ENCODE results near the gene DENR.
"Not testable (repeated sequence)": the region's sequence is repeated elsewhere in the genome, so short reads cannot be mapped to it uniquely, and the experiment has no call there.

Gene DENR, protein sequence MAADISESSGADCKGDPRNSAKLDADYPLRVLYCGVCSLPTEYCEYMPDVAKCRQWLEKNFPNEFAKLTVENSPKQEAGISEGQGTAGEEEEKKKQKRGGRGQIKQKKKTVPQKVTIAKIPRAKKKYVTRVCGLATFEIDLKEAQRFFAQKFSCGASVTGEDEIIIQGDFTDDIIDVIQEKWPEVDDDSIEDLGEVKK

DNA sequence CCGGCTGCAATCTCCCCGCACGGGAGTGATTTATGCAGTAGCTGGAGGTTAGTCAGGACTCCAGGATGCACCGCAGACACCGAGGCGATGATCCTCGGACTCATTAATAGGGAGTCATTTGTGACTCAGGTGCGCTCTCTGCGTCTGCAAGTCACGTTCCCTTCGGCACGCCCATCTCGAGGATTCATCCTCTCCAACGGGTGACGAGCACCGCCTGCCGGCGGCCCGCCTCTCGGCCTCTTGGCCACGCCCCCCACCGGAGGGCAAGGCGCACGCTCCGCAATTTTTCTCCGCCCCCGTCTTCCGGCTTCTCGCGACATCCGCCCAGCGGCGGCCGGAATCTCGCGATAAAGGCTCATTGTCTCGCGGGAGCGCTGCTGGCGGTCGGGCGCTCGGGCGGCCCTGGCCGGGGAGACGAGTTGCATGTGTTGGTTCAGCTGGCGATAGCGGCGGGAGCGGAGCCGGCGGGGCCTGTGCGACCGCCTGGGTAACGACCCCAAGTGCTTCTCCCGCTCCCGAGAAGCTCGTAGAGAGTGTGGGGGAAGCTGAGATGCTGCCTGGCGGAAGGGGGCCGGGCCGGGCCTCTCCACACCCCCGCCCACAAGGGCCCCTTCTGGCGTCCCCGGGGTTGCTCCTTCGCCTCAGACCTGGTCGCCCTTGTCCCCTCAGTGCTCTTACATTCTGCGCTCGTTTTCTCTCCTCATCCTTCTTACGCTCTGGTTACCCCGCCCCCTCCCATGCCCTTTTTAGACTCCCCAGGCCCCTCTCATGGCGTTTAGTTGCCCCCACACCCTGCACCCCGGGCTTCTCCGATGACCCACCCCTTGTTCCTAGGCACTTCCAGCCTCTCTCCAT is at the start of gene DENR:
TSS of gene DENR (plus strand) at position 361 of the 855 bp plus-strand sequence. CDS start 878 bp downstream, outside the sequence.
- peak; percentile 97 for DNase-seq

DNA sequence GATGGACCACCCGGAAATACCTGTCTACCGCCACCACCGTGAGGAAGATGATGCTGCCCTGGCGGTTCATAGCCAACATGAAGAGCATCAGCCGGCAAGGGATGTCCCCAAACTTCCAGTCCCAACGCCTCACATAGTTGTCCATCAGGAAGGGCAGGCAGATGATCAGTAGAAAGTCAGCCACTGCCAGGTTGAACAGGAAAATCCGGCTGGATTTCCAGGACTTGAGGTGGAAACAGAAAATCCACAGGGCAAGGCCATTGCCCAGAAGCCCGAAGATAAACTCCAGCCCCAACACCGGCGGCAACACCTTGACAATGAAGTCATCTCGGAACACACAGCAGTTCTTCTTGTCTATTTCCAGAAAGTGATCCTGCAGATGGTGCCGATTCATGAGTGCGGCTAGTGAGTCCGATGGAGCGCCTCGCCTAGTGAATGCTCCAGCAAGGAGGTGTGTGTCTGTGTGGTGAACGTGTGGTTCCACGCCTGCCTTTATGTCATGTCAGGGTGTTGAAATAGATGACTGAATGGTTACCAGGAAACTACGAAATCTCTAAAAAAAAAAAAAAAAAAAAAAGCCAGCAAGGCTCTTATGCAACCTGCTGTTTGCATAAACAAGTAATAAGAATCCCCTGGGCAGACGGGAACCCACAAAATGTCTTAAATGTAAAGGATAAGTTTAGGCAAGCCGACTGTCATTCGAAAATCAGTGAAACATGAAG is 49.6 kb upstream of the DENR start, which contains the start of gene HCAR2:
TSS of gene HCAR2 (minus strand) at position 468 of the 722 bp plus-strand sequence. CDS start at position 394, 74 bp downstream.
- not testable (repeated sequence) for DNase-seq

DNA sequence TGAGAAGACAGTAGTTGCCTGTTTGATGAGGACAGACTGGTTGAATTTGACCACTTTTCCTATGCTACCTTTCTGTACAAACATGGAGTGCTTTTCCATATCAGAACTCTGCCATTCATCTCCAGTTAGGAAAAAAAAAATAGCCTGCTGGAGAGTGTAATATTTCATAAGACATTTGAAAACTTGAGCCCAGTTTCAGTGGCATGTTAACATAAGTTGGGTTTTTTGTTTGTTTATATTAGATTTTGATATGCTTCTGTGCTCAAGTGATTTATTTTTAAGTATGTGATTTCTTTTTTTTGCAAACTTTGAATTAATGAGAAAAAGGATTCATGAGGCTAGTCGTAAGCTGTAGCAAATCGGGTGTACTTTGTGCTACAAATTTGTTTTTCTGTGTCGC is 48.8 kb upstream of the DENR start:
- not testable (repeated sequence) for DNase-seq

DNA sequence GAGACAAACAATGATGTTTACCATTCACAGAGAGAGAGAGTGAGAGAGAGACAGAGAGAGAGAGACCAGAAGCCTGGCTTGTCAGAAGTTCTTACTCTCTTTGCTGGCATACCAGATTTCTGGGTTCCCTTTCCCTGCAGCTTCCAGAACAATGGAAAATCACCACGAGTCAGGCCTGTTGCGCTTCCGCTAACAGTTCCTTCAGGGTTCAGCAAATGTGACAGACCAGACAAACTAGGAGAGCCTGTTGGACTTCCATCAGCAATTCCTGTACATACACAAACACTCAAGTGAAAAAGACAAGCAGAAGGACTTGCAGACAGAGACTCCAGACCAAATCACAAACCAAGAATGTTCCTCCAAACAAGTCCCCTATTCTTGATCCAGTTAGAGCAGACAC is 43.3 kb upstream of the DENR start:
- not testable (repeated sequence) for DNase-seq

DNA sequence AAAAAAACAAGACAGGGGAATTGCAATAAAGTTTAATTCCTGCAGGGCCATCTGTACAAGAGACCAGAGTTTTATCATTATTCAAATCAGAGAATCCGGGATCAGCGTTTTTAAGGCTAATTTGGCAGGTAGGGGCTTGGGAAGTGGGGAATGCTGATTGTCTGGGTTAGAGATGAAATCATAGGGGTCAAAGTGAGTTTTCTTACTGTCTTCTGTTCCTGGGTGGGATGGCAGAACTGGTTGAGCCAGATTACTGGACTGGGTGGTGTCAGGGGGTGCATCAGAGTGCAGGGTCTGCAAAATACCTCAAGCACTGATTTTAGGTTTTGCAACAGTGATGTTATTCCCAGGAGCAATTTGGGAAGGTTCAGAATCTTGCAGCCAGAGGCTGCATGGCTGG is 42.3 kb upstream of the DENR start:
- DNase-seq, result not testable (repeated sequence)

DNA sequence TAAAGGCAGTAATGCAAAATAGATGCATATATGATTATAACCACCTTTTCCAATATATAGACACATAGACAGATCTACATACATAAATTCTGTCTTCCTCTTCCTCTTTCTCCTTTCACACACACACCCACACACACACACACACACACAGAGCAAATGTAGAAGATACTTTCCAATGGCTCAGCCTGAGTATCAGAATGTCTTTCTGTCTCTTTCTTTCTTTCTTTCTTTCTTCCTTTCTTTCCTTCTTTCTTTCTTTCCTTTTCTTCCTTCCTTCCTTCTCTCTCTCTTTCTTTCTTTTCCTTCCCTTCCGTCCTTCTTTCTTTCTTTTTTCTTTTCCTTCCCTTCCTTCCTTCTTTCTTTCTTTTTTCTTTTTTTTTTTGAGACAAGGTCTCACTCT is 41.4 kb upstream of the DENR start:
- DNase-seq, result not testable (repeated sequence)

DNA sequence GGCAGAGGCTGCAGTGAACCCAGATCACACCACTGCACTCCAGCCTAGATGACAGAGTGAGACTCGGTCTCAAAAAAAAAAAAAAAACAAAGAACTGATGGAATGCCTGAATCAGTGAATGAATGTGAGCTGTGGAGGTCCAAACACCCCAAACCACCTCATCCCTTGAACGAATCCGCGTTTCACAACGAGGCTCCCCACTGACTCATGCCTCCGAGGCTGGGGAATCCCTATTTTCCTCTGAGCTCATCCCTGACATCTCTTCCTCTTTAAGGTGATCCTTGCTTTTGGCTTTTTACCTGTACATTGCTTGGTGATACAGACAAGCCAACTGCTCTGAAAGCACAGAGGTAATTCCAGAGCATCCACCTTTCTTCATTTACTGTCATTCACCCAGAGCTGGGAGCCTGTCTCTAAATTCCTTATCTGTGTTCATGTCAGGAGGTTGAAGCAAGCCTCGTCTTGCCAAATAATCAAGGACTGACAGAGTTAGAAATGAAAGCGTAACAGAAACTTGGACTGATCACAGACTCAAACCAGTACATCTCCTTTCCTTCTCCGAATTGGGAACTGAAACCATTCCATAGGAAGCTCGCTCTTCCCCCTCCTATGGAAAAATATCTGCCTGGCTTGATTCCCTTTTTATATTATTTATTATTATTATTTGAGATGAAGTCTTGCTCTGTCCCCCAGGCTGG is 39.0 kb upstream of the DENR start:
- not testable (repeated sequence) for DNase-seq

DNA sequence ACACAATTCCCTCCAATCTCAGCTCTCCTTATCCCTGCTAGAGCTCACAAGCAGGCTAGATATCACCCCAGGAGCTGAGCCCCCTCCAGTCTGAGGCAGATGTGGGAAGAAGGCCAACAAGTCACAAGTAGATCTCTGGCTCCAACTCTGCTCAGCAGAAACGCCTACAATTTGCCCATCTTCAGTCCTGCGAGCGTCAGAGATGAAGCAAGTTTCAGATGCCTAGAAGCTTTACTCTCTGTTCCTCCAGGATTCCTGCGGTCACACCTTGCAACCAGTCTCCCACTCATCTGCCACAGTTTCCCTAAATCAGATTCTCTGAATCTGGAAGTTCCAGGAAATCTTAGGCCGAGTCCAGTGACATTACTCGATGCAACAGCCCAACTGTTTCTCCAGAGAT is 37.4 kb upstream of the DENR start:
- not testable (repeated sequence) for DNase-seq

DNA sequence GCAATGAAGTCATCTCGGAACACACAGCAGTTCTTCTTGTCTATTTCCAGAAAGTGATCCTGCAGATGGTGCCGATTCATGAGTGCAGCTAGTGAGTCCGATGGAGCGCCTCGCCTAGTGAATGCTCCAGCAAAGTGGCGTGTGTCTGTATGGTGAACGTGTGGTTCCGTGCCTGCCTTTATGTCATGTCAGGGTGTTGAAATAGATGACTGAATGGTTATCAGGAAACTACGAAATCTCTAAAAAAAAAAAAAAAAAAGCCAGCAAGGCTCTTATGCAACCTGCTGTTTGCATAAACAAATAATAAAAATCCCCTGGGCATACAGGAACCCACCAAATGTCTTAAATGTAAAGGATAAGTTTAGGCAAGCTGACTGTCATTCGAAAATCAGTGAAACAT is 36.0 kb upstream of the DENR start, which contains the start of gene HCAR3:
TSS of gene HCAR3 (minus strand) at position 154 of the 400 bp plus-strand sequence. CDS start at position 80, 74 bp downstream.
- DNase-seq, result not testable (repeated sequence)

DNA sequence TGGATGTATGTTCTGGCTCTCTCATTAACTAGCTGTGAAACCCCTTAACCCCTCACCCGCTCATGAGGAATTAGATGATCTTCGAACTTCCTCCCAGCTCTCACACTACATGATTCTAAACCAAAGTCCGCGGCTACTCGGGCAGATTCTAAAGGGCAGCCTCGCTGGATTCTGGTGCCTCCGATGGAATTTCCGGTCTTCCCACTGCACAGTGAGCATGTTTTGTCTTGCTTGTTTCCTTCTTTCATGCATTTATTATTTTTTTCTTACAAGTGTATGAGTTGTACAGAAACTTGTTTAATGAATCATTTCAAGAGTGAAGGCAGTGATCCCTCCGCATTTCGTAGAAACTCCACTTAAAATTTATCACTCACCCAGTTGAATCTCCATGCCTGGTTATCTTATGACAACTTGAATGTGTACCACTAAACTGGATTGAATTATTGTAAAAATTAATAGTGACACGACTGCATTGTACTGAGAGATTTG is 31.5 kb upstream of the DENR start:
- no peak for DNase-seq

DNA sequence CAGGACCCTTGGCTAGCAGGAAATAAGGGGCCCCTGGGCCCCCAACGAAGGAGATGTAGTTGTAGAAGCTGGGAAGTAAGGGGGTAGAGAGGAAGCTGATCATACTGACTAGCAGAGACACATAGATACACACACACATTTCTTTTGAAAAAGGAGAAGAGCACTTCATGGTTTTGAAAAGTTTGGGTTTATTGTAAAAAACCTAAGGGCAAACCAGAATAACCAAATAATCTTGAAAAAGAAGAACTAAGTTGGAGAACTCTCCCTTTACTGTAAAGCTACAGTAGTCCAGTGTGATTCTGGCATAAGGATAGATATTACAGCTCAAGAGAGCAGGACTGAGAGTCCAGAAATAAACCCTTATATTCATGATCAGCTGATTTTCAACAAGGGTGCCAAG is 30.2 kb upstream of the DENR start:
- DNase-seq, result no peak

DNA sequence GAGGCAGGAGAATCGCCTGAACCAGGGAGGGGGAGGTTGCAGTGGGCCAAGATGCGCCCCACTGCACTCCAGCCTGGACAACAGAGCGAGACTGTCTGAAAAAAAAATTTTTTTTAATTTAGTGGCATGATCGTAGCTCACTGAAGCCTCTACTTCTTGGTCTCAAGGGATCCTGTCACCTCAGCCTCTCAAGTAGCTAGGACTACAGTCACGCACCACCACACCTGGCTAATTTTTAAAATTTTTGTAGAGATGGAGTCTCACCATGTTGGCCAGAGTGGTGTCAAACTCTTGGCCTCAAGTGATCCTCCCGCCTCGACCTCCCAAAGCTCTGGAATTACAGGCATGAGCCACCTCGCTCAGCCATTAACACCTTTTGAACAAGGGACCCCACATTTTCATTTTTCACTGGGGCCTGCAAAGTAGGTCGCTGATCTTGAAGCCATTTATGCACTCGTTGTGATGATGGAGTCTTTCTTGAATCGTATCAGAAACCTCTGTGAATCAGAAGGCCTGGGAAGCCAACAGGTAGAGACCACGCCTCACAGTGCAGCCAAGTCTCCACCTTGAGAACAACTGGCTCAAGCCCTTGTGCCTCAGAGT is 27.9 kb upstream of the DENR start:
- no peak for DNase-seq

DNA sequence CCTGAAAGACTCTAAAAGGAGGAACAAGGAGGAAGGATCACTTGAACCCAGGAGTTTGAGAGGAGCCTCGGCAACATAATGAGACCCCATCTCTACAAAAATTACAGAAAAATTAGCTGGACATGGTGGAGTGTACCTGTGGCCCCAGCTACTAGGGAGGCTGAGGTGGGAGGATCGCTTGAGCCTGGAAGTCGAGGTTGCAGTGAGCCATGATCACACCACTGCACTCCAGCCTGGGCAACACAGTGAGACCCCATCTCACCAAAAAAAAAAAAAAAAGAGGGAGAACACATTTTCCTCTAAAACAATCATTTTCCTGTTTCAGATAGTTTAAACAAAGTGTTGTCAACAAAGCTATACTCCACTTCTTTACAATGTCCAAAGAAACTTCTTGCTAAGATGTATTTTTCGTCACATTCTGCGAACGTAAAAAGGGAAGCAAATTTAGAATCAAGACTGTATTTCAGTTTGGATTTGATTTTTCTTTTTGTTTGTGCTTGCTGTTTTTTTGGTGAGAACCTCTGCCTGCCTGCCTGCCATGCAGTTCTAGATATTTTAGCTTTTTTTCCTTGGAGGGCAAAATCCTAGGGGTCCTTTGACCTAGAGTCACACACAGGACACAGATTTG is 27.1 kb upstream of the DENR start:
- no peak for DNase-seq

DNA sequence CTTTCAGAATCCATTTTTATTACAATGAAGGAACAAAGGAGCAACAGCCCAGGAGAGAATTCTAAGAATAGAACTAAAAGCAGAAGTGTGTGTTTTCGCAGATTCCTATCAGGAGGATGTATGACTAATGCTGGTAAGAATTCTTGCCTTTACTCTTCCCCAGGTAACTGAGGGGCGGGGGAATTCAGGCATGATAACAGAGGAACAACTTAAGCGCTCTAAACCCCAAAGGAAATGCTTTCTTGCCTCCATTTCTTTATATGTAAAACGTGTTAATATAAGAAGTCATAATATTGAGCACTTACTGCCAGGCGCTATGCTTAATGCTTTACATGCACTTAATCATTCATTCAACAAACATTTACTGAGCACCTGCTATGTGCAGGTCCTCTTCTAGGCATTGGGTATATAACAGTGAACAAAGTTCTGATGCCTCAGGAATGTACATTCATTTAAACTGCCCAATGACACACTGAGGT is 26.5 kb upstream of the DENR start:
- DNase-seq, result no peak

DNA sequence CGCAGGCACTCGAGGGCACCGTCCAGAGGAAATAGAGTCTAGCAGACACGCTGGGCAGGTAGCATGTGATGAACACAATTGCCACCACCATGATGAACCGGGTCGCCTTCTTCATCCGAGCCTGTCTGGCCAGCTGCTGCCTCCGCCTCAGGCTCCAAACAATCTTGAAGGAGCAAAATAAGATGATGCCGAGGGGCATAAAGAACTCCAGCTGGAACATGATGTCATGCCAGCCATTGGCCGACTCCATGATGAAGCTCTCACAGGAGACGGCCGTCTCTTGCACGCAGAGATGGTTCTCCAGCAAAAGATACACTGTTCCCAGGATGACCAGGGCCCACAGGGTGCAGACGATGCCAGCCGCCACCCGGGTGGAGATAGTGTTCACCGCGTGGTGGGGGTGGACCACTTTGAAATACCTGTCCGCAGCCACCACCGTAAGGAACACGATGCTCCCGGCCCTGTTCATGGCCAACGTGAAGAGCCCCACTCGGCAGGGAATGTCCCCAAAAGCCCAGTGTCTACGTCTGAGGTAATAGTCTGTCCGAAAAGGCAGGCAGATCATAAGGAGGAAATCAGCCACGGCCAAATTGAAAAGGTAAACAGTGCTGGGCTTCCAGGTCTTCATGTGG is 22.9 kb upstream of the DENR start:
- DNase-seq, result no peak

DNA sequence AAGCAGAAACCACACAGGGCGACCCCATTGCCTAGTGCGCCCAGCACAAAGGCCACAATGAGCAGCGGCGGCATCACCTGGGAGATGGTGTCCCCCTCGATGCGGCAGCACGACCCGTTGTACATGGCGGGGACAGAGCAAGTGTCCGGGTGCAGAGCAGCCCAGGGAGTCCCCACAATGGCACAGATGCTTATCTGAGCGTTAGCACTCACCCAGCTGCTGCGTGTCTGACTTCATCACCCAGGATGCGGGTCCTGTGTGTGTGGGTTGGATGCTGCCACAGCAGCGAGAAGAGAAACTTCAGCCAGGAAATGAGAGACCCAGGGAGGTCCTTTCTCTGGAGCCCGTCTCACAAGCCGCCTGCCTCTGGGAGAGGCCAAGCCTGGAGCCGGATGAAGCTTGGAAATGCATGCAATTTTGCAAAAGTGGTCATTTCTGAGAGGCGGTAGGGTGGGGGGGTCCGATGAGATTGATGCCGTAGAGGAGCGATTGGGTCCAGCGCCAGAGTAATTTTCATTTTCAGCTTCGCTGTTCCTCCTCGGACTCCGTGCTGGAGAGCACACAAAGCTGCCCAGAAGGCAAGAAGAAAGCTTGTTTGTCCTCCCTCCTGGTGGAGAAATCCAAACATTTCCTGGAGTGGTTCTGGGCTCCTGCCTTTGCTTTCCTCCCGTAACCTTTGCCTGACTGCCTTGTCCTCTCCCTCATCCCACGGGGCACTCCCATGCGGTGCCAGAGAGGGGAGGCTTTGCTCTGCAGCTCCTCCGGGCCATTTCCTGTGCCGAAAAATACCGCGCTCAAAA is 22.2 kb upstream of the DENR start, which contains the start of gene HCAR1:
TSS of gene HCAR1 (minus strand) at position 630 of the 800 bp plus-strand sequence. CDS start at position 125, 505 bp downstream.
- no peak for DNase-seq

DNA sequence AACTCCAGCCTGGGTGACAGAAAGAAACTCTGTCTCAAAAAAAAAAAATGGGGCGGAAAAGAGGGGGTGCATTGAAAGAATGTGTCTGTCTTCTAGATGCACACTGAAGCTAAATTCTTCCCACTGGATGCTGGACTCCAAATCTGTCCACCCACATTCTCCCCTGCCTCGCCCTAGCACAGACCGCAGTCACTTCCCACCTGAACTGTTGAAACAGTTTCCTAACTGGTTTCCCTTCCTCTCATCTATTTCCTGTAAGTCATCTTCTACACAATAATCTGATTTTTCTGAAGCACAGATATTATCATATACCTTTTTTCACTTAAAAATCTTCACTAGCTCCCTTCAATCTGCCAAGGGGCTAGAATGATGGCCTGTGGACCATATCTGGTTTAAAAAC is 20.5 kb upstream of the DENR start:
- no peak for DNase-seq

DNA sequence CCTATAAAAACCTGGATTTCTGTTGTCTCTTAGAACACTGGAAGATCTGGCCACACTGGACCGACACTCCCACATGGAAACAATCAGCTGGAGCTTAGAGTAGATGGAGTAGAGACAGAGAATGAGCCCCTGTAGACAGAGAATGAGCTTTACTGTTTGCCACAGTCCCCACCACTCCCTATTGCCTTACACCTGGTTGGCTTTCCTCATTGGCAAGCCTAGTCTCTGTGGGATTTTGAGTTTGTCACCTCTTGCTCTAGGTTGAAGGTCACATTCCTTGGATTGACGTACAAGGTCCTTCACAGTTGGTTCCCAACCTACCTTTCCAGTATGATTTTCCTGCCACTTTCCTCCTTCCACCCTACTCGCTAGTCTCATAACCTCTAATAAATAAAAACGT is 20.0 kb upstream of the DENR start:
- no peak for DNase-seq

DNA sequence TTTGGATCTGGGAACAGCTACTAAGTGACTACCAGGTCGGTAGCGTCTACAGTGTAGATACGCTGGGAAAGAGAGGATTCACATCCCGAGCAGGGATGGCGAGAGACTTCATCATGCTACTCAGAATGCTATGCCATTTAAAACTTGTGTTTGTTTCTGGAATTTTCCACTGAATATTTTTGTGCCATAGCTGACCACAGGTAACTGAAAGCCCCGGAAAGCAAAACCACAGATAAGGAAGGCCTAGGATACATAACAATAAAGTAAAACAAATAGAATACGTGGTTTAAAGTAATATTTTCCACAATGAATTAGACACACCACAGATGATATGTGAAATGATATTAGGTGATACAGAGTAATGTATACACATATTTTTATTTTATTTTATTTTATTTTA is 14.1 kb upstream of the DENR start:
- DNase-seq, result no peak

DNA sequence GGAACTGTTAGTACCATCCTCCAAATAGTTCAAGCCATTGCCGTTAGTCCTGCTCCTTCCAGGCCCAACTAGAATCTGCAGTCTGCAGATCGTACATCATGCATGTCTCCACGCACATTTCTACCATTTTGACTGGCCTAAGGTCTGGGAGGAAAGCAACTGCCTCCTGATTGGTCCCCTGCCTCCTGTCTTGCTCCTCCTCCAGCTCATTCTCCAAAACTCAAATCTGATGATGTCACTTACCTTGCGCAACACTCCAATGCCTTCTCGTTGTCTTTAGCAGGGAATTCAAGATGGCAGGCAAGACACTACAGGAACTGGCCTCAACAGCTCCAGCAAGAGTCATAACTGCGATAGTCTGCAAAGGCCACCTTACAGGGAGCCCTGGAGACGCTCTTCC is 12.3 kb upstream of the DENR start:
- DNase-seq, result no peak
